ENCODE results near the gene ANKUB1. TPM values are rescaled to one million over a fixed set of nuclear protein-coding genes. Genes with fewer than 3 reads are reported as not detected.
A peak's percentile ranks its signal among the peaks of the same experiment; 100 is the strongest.

Gene ANKUB1
- polyA plus RNA-seq, 3 donors, result 0.05 TPM; not detected in 2

DNA sequence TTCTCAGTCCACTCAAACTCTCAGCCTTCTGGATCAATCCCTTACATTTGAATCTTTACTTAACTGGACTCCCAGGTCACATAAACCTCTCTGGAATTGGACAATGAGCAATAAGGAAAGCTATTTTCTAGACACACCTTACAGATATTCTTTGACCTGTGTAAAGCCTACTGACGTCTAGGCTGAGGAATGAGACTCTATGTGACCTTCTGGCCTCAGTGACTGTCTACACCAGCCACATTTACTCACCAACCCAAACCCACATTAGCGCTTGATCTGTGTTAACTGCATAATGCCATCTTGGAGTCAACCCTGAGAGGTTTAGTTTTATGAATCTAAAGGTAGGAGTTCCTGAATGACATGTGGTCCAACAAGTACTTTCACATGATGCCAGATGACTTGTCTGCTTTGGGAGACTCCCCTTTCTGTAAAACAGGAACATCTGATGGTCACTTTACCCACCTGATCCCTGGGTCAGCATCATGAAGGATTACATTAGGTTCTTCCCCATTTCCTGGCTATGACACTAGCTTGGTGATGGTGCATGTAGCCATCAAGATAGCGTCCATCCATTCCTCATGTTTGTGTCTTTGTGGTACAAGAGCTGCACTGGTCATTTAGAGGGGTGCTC, 28.7 kb downstream of the ANKUB1 start:
- WGBS (ENCODE audit: insufficient coverage), result 100% methylated on average over 1 of the region's 3 CpGs
- Mint-ChIP-seq H3K27ac (no peak overlapping the region), H3K9me3 (no peaks in the 10 kb centered on the region), H3K4me3 (no peak overlapping the region), H3K36me3 (no peaks in the 10 kb centered on the region), H3K27me3 (ENCODE audit: low read depth in 3 of 3) (peaks cover 1 to 9% (median 9%) of the 10 kb centered on the region in 3 donors), H3K4me1 (no peaks in the 10 kb centered on the region)
- Histone ChIP-seq H4K20me1 (ENCODE audit: insufficient read depth, low read length) (no peaks in the 10 kb centered on the region), H3K27ac (ENCODE audit: low read depth in 1 of 2, low read length in 2 of 2) (no peak overlapping the region), H3K4me2 (replicated peaks; ENCODE audit: extremely low read depth, low read length, poor library complexity, severe bottlenecking) (no peak overlapping the region), H3K36me3 (replicated peaks in 1 of 2; ENCODE audit: control insufficient read depth in 1 of 2, insufficient read depth in 2 of 2, low read length in 2 of 2) (no peaks in the 10 kb centered on the region), H3K79me2 (ENCODE audit: insufficient read depth, low read length) (no peaks in the 10 kb centered on the region), H3K4me3 (replicated peaks in 1 of 3; ENCODE audit: low read depth in 2 of 3, low read length in 3 of 3) (no peak overlapping the region), H2AFZ (ENCODE audit: insufficient read depth, low read depth, low read length, poor library complexity, severe bottlenecking) (no peak overlapping the region), H3K9ac (ENCODE audit: insufficient read depth, low read length, poor library complexity, severe bottlenecking) (no peak overlapping the region), H3K9me3 (replicated peaks in 1 of 2; ENCODE audit: control insufficient read depth in 1 of 2, insufficient read depth in 1 of 2, low read length in 2 of 2) (no peaks in the 10 kb centered on the region), H3K4me1 (ENCODE audit: control insufficient read depth in 1 of 2, insufficient read depth in 2 of 2, low read length in 2 of 2) (no peaks in the 10 kb centered on the region), H3K27me3 (ENCODE audit: control insufficient read depth in 2 of 2, insufficient read depth in 2 of 2, low read length in 2 of 2) (peaks cover 9 to 17% of the 10 kb centered on the region in 2 donors)
- no peak for TF ChIP-seq CTCF (IDR thresholded peaks at IDR 0.05)
- intact Hi-C loops (cut with micrococcal nuclease), result no loop called here
- peak; percentile 13 to 75 (median 50) for DNase-seq

GRCh38 chr3:149753717-149754116, 38.6 kb downstream of the ANKUB1 start:
- Mint-ChIP-seq H3K36me3 (peaks cover 16 to 20% of the 10 kb centered on the region in 2 donors), H3K4me3 (no peak overlapping the region), H3K9me3 (peaks cover 0 to 3% (median 0%) of the 10 kb centered on the region in 7 donors), H3K27ac (no peak overlapping the region), H3K27me3 (ENCODE audit: low read depth in 3 of 3) (peaks cover 0 to 4% (median 0%) of the 10 kb centered on the region in 3 donors), H3K4me1 (peaks cover 21% of the 10 kb centered on the region)
- Histone ChIP-seq H3K79me2 (ENCODE audit: insufficient read depth, low read length) (peaks cover 9% of the 10 kb centered on the region), H3K4me2 (replicated peaks; ENCODE audit: extremely low read depth, low read length, poor library complexity, severe bottlenecking) (no peak overlapping the region), H4K20me1 (ENCODE audit: insufficient read depth, low read length) (no peaks in the 10 kb centered on the region), H3K9me3 (replicated peaks in 1 of 2; ENCODE audit: control insufficient read depth in 1 of 2, insufficient read depth in 1 of 2, low read length in 2 of 2) (no peaks in the 10 kb centered on the region), H3K27ac (ENCODE audit: low read depth in 1 of 2, low read length in 2 of 2) (no peak overlapping the region), H3K9ac (ENCODE audit: insufficient read depth, low read length, poor library complexity, severe bottlenecking) (no peak overlapping the region), H3K27me3 (ENCODE audit: control insufficient read depth in 2 of 2, insufficient read depth in 2 of 2, low read length in 2 of 2) (no peaks in the 10 kb centered on the region), H2AFZ (ENCODE audit: insufficient read depth, low read depth, low read length, poor library complexity, severe bottlenecking) (peak overlapping the region; percentile 44), H3K36me3 (replicated peaks in 1 of 2; ENCODE audit: control insufficient read depth in 1 of 2, insufficient read depth in 2 of 2, low read length in 2 of 2) (peaks cover 10 to 16% of the 10 kb centered on the region in 2 donors), H3K4me1 (ENCODE audit: control insufficient read depth in 1 of 2, insufficient read depth in 2 of 2, low read length in 2 of 2) (peaks cover 7 to 24% of the 10 kb centered on the region in 2 donors), H3K4me3 (replicated peaks in 1 of 3; ENCODE audit: low read depth in 2 of 3, low read length in 3 of 3) (no peak overlapping the region)
- no peak for TF ChIP-seq CTCF (IDR thresholded peaks at IDR 0.05)
- intact Hi-C loops (cut with micrococcal nuclease), result loop anchor here in 1 of 2 donors (5.0 kb wide), 1 partner anchor 54 kb away; no protein-coding TSS in a partner anchor
- no peak for DNase-seq

Measured in CD14-positive monocyte (primary cell).